Esophagus squamous epithelium (tissue), 5 donors: ENCODE results near the gene SLIT1. TPM values are rescaled to one million over a fixed set of nuclear protein-coding genes. Genes with fewer than 3 reads are reported as not detected.
"Not testable (repeated sequence)": the region's sequence is repeated elsewhere in the genome, so short reads cannot be mapped to it uniquely, and the experiment has no call there.

ENCODE experiments used
- DNase-seq: peaks from one replicate; lab custom pipeline; 2025; lab: John Stamatoyannopoulos, UW
- H3K27ac ChIP-seq, 4 donors: fragments of 200-600 bp; sonication (generic); one replicate each; pipeline ENCODE4 v1.5.1; 2016 to 2019; ENCODE audit warnings: mild to moderate bottlenecking in 1 of 4
- H3K27me3 ChIP-seq, 4 donors: fragments of 200-600 bp; sonication (generic); 1 replicate in 3 of 4; 2 replicates in 1 of 4; pipeline versions ENCODE4 v1.5.1 to v1.6.0; 2017 to 2021; ENCODE audit warnings: antibody characterized with exemption in 1 of 4
- H3K36me3 ChIP-seq, 3 donors: fragments of 200-600 bp; sonication (generic); one replicate each; pipeline ENCODE4 v1.5.1; 2016 to 2019
- H3K4me1 ChIP-seq, 3 donors: fragments of 200-600 bp; sonication (generic); one replicate each; pipeline ENCODE4 v1.5.1; 2017 to 2019
- H3K4me3 ChIP-seq, 4 donors: fragments of 200-600 bp; sonication (generic); 1 replicate in 3 of 4; 2 replicates in 1 of 4; pipeline ENCODE4 v1.5.1; 2016 to 2019; ENCODE audit warnings: mild to moderate bottlenecking in 2 of 4, moderate library complexity in 1 of 4
- H3K9me3 ChIP-seq, 3 donors: fragments of 200-600 bp; sonication (generic); one replicate each; pipeline ENCODE4 v1.5.1; 2016 to 2019
- POLR2A ChIP-seq, 4 donors: fragments of 450-650 bp; IDR thresholded peaks; one replicate each; pipeline ENCODE4 v1.6.1; 2017; ENCODE audit warnings: antibody characterized with exemption in 4 of 4, mild to moderate bottlenecking in 4 of 4, moderate library complexity in 3 of 4
- WGBS, 2 donors: methylation state at CpG; one replicate each; pipeline ENCODE4 v1.1.5; 2018; 5-methylcytosine and 5-hydroxymethylcytosine counted together
- intact Hi-C: fragments of 100-400 bp; cut with DNase I; formaldehyde crosslinking; loops from one replicate; pipeline ENCODE4 v1.15.0; 2022
- total RNA-seq, 4 donors: library from RNA; depleted of rRNA; stranded (reverse); fragments of >200 nt; gene quantifications; one replicate each; pipeline ENCODE4 v1.1.0, GENCODE V29; 2016
- TF ChIP-seq, protein P1 (sequence below), 6 experiments: fragments of 450-650 bp in 4 of 6; fragments of 200-600 bp in 2 of 6; sonication (generic) in 2 of 6; IDR thresholded peaks; one replicate each; pipeline ENCODE4 v1.5.1; 2016 to 2019; ENCODE audit warnings: antibody characterized with exemption in 6 of 6, mild to moderate bottlenecking in 4 of 6, moderate library complexity in 4 of 6
- donor health status: DM: yes; HTN: yes; CAD: no.

SLIT1 gene
- total RNA-seq, 4 donors from 2014 or later: not detected

DNA sequence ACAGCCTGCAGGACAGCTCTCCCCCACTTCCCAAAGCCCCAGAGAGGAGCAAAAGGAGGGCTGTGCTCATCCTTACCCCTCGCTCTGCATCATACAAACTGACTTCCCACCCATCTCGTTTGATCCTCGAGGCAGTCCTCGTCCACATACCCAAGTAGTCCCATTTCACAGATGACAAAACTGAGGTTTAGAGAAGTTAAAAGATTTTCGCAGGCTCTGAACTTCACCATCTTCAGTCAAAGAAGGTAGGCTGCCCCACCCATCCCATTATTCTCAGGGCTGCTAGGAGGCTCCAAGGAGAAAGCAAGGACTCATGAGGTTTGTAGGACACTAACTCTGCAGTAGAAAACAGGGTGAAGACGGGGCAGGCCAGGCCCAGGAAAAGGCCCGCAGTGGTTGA, 147.1 kb downstream of the SLIT1 start:
- intact Hi-C loops: loop anchor here (10.0 kb wide), 1 partner anchor 274 kb away; no protein-coding TSS in a partner anchor
- TF ChIP-seq POLR2A (IDR thresholded peaks at IDR 0.05): no peak
- TF ChIP-seq, protein P1, sequence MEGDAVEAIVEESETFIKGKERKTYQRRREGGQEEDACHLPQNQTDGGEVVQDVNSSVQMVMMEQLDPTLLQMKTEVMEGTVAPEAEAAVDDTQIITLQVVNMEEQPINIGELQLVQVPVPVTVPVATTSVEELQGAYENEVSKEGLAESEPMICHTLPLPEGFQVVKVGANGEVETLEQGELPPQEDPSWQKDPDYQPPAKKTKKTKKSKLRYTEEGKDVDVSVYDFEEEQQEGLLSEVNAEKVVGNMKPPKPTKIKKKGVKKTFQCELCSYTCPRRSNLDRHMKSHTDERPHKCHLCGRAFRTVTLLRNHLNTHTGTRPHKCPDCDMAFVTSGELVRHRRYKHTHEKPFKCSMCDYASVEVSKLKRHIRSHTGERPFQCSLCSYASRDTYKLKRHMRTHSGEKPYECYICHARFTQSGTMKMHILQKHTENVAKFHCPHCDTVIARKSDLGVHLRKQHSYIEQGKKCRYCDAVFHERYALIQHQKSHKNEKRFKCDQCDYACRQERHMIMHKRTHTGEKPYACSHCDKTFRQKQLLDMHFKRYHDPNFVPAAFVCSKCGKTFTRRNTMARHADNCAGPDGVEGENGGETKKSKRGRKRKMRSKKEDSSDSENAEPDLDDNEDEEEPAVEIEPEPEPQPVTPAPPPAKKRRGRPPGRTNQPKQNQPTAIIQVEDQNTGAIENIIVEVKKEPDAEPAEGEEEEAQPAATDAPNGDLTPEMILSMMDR (IDR thresholded peaks at IDR 0.05): no peak
- H3K27me3 ChIP-seq: peaks cover 0 to 18% (median 0%) of the 10 kb centered on the region in 4 donors
- WGBS, 2 donors: 83 to 84% methylated on average over 6 to 7 of the region's 7 CpGs
- no peak overlapping the region for H3K27ac ChIP-seq
- H3K9me3 ChIP-seq: no peaks in the 10 kb centered on the region
- H3K4me3 ChIP-seq: no peak overlapping the region
- no peaks in the 10 kb centered on the region for H3K36me3 ChIP-seq
- peaks cover 8 to 12% (median 8%) of the 10 kb centered on the region in 3 donors for H3K4me1 ChIP-seq
- no peak for DNase-seq

DNA sequence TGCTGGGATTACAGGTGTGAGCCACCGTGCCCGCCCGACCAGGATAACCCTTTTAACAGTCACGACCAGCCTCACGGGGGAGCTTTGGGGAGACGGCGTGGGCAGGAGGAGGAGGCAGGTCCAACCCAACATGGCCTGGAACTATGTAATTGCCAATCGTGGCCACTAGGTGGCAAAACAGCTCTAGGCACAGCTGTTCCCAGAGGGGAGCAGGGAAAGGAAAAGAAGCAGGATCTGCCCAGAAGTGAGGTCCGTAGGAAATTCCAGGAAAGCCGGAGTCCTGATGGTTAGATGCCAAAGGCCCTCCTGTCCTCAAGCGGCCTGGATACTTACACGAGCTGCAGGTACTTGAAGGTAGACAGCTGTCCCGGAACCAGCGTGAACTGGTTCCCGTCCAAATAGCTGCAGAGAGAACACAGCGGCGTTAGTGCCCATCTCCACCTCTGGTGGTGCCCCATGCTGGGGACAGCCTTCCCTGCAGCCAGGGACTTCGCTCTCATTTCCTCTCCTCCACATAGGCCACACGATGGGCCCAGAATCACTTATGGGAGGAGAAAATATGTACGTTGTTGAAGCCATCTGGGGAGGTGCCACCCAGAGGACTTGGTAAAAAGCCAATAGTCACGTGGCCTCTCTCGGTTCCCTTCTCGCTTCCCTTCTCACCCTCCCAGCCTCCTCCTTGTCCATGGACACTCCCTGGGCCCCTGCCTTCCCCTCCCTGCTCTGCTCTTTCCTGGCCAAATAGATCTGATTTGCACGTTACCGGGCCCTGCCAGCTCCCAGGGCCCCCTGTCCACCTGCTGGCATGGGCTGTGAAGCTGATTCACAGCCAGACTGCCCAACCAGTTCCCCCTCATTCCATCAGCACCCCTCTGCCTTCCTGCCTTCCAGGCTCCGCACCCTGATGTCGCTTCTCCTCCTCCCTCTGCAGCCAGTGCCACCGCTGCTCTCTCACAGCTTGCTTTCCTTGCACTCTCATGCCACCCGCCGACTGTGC, 148.1 kb downstream of the SLIT1 start:
- Histone ChIP-seq H3K36me3 (no peaks in the 10 kb centered on the region), H3K9me3 (no peaks in the 10 kb centered on the region), H3K27me3 (peaks cover 0 to 18% (median 0%) of the 10 kb centered on the region in 4 donors), H3K4me1 (peaks cover 8 to 12% (median 8%) of the 10 kb centered on the region in 3 donors), H3K4me3 (peak overlapping the region; percentile 26 to 68 (median 42)), H3K27ac (peak overlapping the region in 1 of 4 donors; percentile 41)
- 21 to 25% methylated on average over 18 to 26 of the region's 30 CpGs for WGBS, 2 donors
- DNase-seq: no peak
- intact Hi-C loops: loop anchor here (10.0 kb wide), 1 partner anchor 273 kb away; no protein-coding TSS in a partner anchor
- no peak for TF ChIP-seq POLR2A (IDR thresholded peaks at IDR 0.05)
- TF ChIP-seq, protein P1 (IDR thresholded peaks at IDR 0.05): peak; percentile 75 to 89 (median 83)

DNA sequence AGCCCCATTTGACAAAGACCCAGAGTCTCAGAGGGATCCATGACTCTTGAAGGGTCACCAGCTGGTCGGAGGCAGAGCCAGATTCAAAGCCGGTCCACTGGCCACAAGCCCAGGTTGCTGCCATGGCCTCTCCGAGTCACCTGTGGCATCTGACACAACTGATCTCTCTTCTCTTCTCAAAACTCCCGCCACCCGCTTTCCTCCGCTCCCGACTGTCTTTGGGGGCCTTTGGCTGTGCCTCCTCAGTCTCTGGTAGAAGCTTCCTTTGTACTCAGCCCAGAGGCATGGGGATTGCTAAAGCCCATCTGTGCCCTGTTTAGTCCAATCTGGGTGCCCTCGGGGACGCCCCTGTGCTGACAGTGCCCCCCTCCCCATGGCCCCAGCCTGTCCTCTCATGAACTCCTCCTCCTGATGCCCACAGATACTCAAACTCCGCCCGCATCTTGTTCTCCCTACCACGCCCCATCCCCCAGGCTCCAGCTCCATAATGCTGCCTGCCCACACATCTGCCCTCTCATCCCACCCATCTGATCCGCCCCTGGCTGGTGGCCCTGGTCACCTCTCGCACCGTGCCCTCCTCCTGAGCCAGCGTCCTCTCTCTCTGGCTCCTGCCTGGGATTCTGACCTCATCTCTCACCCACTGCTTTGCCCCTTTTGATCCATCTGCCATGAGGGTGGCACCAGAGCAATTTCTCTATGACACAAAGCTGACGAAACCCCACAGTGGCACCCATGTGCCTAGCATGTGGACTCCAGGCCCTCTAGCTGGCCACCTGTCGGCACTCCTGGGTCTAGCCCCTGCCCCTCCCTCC, 150.6 kb downstream of the SLIT1 start:
- Histone ChIP-seq H3K36me3 (no peaks in the 10 kb centered on the region), H3K4me1 (peaks cover 8 to 12% (median 8%) of the 10 kb centered on the region in 3 donors), H3K4me3 (no peak overlapping the region), H3K27me3 (peaks cover 0 to 33% (median 0%) of the 10 kb centered on the region in 4 donors), H3K9me3 (no peaks in the 10 kb centered on the region), H3K27ac (no peak overlapping the region)
- TF ChIP-seq, protein P1 (IDR thresholded peaks at IDR 0.05): no peak
- no peak for TF ChIP-seq POLR2A (IDR thresholded peaks at IDR 0.05)
- intact Hi-C loops: loop anchor here (10.0 kb wide), 1 partner anchor 270 kb away; no protein-coding TSS in a partner anchor
- DNase-seq: no peak
- 70 to 81% methylated on average over 16 to 18 of the region's 18 CpGs for WGBS, 2 donors

DNA sequence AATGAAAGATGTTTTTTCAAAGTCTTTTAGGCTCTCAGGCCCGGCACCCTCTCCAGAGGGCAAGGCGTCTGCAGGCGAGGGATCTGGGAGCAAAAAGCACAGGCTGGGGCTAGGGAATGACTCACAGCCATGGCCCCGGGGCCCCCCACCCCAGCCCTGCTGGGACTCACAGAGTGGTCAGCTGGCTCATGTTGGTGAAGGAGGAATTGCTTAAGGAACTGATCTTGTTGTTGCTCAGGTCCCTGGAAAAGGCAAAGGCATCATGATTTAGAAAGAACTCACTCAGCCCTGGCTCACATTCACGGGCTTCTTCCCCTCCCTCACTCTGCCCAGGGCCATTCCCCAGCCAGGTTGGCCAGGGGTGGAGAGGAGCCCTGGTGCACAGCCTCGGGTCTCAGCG, 151.5 kb downstream of the SLIT1 start:
- H3K27ac ChIP-seq: no peak overlapping the region
- H3K36me3 ChIP-seq: no peaks in the 10 kb centered on the region
- TF ChIP-seq, protein P1 (IDR thresholded peaks at IDR 0.05): no peak
- TF ChIP-seq POLR2A (IDR thresholded peaks at IDR 0.05): no peak
- H3K4me1 ChIP-seq: peaks cover 8 to 12% (median 8%) of the 10 kb centered on the region in 3 donors
- intact Hi-C loops: loop anchor here (10.0 kb wide), 1 partner anchor 270 kb away; no protein-coding TSS in a partner anchor
- H3K9me3 ChIP-seq: no peaks in the 10 kb centered on the region
- 47 to 65% methylated on average over 3 to 7 of the region's 7 CpGs for WGBS, 2 donors
- H3K27me3 ChIP-seq: peaks cover 0 to 34% (median 0%) of the 10 kb centered on the region in 4 donors
- no peak overlapping the region for H3K4me3 ChIP-seq
- no peak for DNase-seq

DNA sequence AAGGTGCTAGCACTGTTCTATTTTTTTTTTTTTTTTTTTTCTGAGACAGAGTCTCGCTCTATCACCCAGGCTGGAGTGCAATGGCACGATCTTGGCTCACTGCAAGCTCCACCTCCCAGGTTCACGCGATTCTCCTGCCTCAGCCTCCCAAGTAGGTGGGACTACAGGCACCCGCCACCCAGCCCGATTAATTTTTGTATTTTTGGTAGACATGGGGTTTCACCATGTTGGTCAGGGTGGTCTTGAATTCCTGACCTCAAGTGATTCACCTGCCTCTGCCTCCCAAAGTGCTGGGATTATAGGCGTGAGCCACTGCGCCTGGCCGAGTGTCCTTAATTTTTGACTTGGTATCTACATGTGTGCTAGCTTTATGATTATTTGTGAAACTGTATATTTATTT, 151.9 kb downstream of the SLIT1 start:
- H3K36me3 ChIP-seq, DNase-seq, H3K4me3 ChIP-seq, H3K27ac ChIP-seq, H3K9me3 ChIP-seq: not testable (repeated sequence)
- Histone ChIP-seq H3K27me3 (peaks cover 0 to 39% (median 0%) of the 10 kb centered on the region in 4 donors), H3K4me1 (peaks cover 8 to 12% (median 8%) of the 10 kb centered on the region in 3 donors)
- intact Hi-C loops: loop anchor here (10.0 kb wide), 1 partner anchor 269 kb away; no protein-coding TSS in a partner anchor
- 87 to 90% methylated on average over 8 to 9 of the region's 9 CpGs for WGBS, 2 donors
